ENCODE data around the gene UCMA.

Gene UCMA

GRCh38 chr10:13188593-13188992 lies 45.6 kb downstream of the UCMA start:
- H3K4me3 ChIP-seq (ENCODE audit: low read length): no peak overlapping the region
- no peak for TF ChIP-seq CTCF (conservative IDR thresholded peaks at IDR 0.05; ENCODE audit: low read length)
- DNase-seq (ENCODE audit: low read depth): no peak

- TF ChIP-seq CTCF (conservative IDR thresholded peaks at IDR 0.05; ENCODE audit: low read length): no peak
- no peak for DNase-seq (ENCODE audit: low read depth)
Measured at GRCh38 chr10:13187135-13187534, 47.0 kb downstream of the UCMA start.

GRCh38 chr10:13184730-13185514 lies 49.3 kb downstream of the UCMA start:
- no peak for TF ChIP-seq CTCF (conservative IDR thresholded peaks at IDR 0.05; ENCODE audit: low read length)
- DNase-seq (ENCODE audit: low read depth): no peak
- no peak overlapping the region for H3K4me3 ChIP-seq (ENCODE audit: low read length)

More at GRCh38 chr10:13187135-13187534, 47.0 kb downstream of the UCMA start:
- H3K4me3 ChIP-seq (ENCODE audit: low read length): no peak overlapping the region

- no peak overlapping the region for H3K4me3 ChIP-seq (ENCODE audit: low read length)
- no peak for DNase-seq (ENCODE audit: low read depth)
- TF ChIP-seq CTCF (conservative IDR thresholded peaks at IDR 0.05; ENCODE audit: low read length): no peak
Measured at GRCh38 chr10:13184276-13184675, 49.9 kb downstream of the UCMA start.

- TF ChIP-seq CTCF (conservative IDR thresholded peaks at IDR 0.05; ENCODE audit: low read length): no peak
- H3K4me3 ChIP-seq (ENCODE audit: low read length): no peak overlapping the region
- no peak for DNase-seq (ENCODE audit: low read depth)
Measured at GRCh38 chr10:13183625-13184024, 50.5 kb downstream of the UCMA start.

GRCh38 chr10:13182424-13182823 lies 51.8 kb downstream of the UCMA start:
- H3K4me3 ChIP-seq (ENCODE audit: low read length): no peak overlapping the region
- no peak for TF ChIP-seq CTCF (conservative IDR thresholded peaks at IDR 0.05; ENCODE audit: low read length)

GRCh38 chr10:13180788-13181187 lies 53.4 kb downstream of the UCMA start:
- H3K4me3 ChIP-seq (ENCODE audit: low read length): no peak overlapping the region
- no peak for TF ChIP-seq CTCF (conservative IDR thresholded peaks at IDR 0.05; ENCODE audit: low read length)
- no peak for DNase-seq (ENCODE audit: low read depth)

More at GRCh38 chr10:13182424-13182823, 51.8 kb downstream of the UCMA start:
- no peak for DNase-seq (ENCODE audit: low read depth)
